ENCODE data around the gene THADA. TPM values are rescaled to one million over a fixed set of nuclear protein-coding genes. Genes with fewer than 3 reads are reported as not detected.
"Not testable (repeated sequence)": the region's sequence is repeated elsewhere in the genome, so short reads cannot be mapped to it uniquely, and the experiment has no call there.

THADA gene
- total RNA-seq, 4 donors from 2014 or later = 49.9 to 90.2 (median 65.2) TPM

- H3K9me3 ChIP-seq = no peaks in the 10 kb centered on the region
Measured at GRCh38 chr2:43192744-43193651, 402.8 kb downstream of the THADA start.

GRCh38 chr2:43191947-43192516 lies 403.8 kb downstream of the THADA start:
- no peak overlapping the region for H3K4me3 ChIP-seq (replicated peaks in 1 of 3)
- no peak overlapping the region for H3K27ac ChIP-seq
- intact Hi-C loops (cut with DNase I) = no loop called here
- 75 to 77% methylated on average over 3 of the region's 3 CpGs for WGBS, 2 donors
- DNase-seq = no peak
- no peaks in the 10 kb centered on the region for H3K9me3 ChIP-seq
- H3K36me3 ChIP-seq = no peaks in the 10 kb centered on the region
- H3K27me3 ChIP-seq = no peaks in the 10 kb centered on the region
- H3K4me1 ChIP-seq = no peaks in the 10 kb centered on the region
- TF ChIP-seq POLR2A (IDR thresholded peaks at IDR 0.05) = no peak
- TF ChIP-seq CTCF (IDR thresholded peaks at IDR 0.05) = no peak

More at GRCh38 chr2:43192744-43193651, 402.8 kb downstream of the THADA start:
- Histone ChIP-seq H3K27ac (no peak overlapping the region), H3K4me1 (no peaks in the 10 kb centered on the region), H3K36me3 (no peaks in the 10 kb centered on the region), H3K27me3 (no peaks in the 10 kb centered on the region), H3K4me3 (replicated peaks in 1 of 3) (no peak overlapping the region)
- TF ChIP-seq CTCF (IDR thresholded peaks at IDR 0.05) (no peak), POLR2A (IDR thresholded peaks at IDR 0.05) (no peak)
- WGBS, 2 donors = 94 to 96% methylated on average over 6 to 12 of the region's 12 CpGs
- no peak for DNase-seq
- intact Hi-C loops (cut with DNase I) = no loop called here

- TF ChIP-seq CTCF (IDR thresholded peaks at IDR 0.05) (no peak), POLR2A (IDR thresholded peaks at IDR 0.05) (no peak)
- 90 to 94% methylated on average over 9 to 10 of the region's 10 CpGs for WGBS, 2 donors
- intact Hi-C loops (cut with DNase I) = no loop called here
- Histone ChIP-seq H3K9me3 (no peaks in the 10 kb centered on the region), H3K27me3 (no peaks in the 10 kb centered on the region), H3K4me1 (peaks cover 9 to 13% of the 10 kb centered on the region in 2 donors), H3K36me3 (no peaks in the 10 kb centered on the region), H3K27ac (no peak overlapping the region), H3K4me3 (replicated peaks in 1 of 3) (no peak overlapping the region)
- DNase-seq = no peak
Measured at GRCh38 chr2:43190311-43191052, 405.4 kb downstream of the THADA start.

GRCh38 chr2:43189861-43190260 lies 406.0 kb downstream of the THADA start:
- H3K27ac ChIP-seq; H3K36me3 ChIP-seq; DNase-seq; H3K4me3 ChIP-seq (replicated peaks in 1 of 3); intact Hi-C loops (cut with DNase I); H3K9me3 ChIP-seq; H3K27me3 ChIP-seq: not testable (repeated sequence)
- WGBS, 2 donors = 94 to 96% methylated on average over 7 of the region's 7 CpGs
- peaks cover 9 to 13% of the 10 kb centered on the region in 2 donors for H3K4me1 ChIP-seq

- WGBS, 2 donors = 94 to 95% methylated on average over 15 to 16 of the region's 16 CpGs
- no peak for DNase-seq
- H3K4me3 ChIP-seq (replicated peaks in 1 of 3) = no peak overlapping the region
- H3K36me3 ChIP-seq = no peaks in the 10 kb centered on the region
- intact Hi-C loops (cut with DNase I) = no loop called here
- H3K4me1 ChIP-seq = peaks cover 9 to 13% of the 10 kb centered on the region in 2 donors
- no peaks in the 10 kb centered on the region for H3K27me3 ChIP-seq
- no peaks in the 10 kb centered on the region for H3K9me3 ChIP-seq
- H3K27ac ChIP-seq = no peak overlapping the region
- TF ChIP-seq CTCF (IDR thresholded peaks at IDR 0.05) (no peak), POLR2A (IDR thresholded peaks at IDR 0.05) (no peak)
Measured at GRCh38 chr2:43188561-43189386, 407.1 kb downstream of the THADA start.

All from thyroid gland (tissue), 4 donors.